Epidermal melanocyte (primary cell): ENCODE data around the gene ECD.

Experiments used
- DNase-seq: peaks from one replicate; pipeline ENCODE4 v3.0.0; 2011; ENCODE audit warnings: low spot score; ENCODE audit not compliant: insufficient read length

The ECD gene

GRCh38 chr10:73167783-73168464, at the start of gene ECD, which contains the start of gene FAM149B1:
TSS of gene ECD (minus strand) at chr10:73168008. CDS start at chr10:73163937, 4,071 bp downstream.
TSS of gene FAM149B1 (plus strand) at chr10:73168119. CDS start at chr10:73168340, 221 bp downstream.
- peak; percentile 83 for DNase-seq

GRCh38 chr10:73215749-73216148, 47.9 kb upstream of the ECD start:
- DNase-seq: no peak

- no peak for DNase-seq
Measured at GRCh38 chr10:73211106-73211811, 43.5 kb upstream of the ECD start.

- DNase-seq: no peak
Measured at GRCh38 chr10:73210395-73211105, 42.7 kb upstream of the ECD start.

- DNase-seq: peak; percentile 17
Measured at GRCh38 chr10:73209705-73210104, 41.9 kb upstream of the ECD start.

GRCh38 chr10:73207883-73208282, 40.1 kb upstream of the ECD start:
- DNase-seq: no peak

GRCh38 chr10:73206385-73206784, 38.6 kb upstream of the ECD start:
- no peak for DNase-seq

GRCh38 chr10:73205890-73206289, 38.1 kb upstream of the ECD start:
- DNase-seq: no peak

GRCh38 chr10:73205081-73205480, 37.3 kb upstream of the ECD start:
- no peak for DNase-seq

- no peak for DNase-seq
Measured at GRCh38 chr10:73190188-73190587, 22.4 kb upstream of the ECD start.

GRCh38 chr10:73186266-73186665, 18.5 kb upstream of the ECD start:
- DNase-seq: no peak

- no peak for DNase-seq
Measured at GRCh38 chr10:73183667-73184281, 16.0 kb upstream of the ECD start.

GRCh38 chr10:73182568-73182967, 14.8 kb upstream of the ECD start:
- DNase-seq: no peak

- DNase-seq: no peak
Measured at GRCh38 chr10:73174148-73174925, 6.5 kb upstream of the ECD start.

GRCh38 chr10:73172867-73173266, 5.1 kb upstream of the ECD start:
- DNase-seq: no peak

GRCh38 chr10:73169320-73169719, 1.5 kb upstream of the ECD start:
- no peak for DNase-seq

- no peak for DNase-seq
Measured at GRCh38 chr10:73168465-73168803, 626 bp upstream of the ECD start.

GRCh38 chr10:73167458-73167782, 388 bp downstream of the ECD start:
- no peak for DNase-seq

GRCh38 chr10:73166972-73167371, 836 bp downstream of the ECD start:
- DNase-seq: no peak

GRCh38 chr10:73163096-73163495, 4.7 kb downstream of the ECD start:
- no peak for DNase-seq

- DNase-seq: no peak
Measured at GRCh38 chr10:73161662-73162061, 6.1 kb downstream of the ECD start.
